Mucosa of descending colon (tissue), 3 donors: Measurements from ENCODE around the gene RELT. TPM values are rescaled to one million over a fixed set of nuclear protein-coding genes. Genes with fewer than 3 reads are reported as not detected.

Experiments
- ATAC-seq: fragments of 200-7000 bp; cut with Tn5 transposase; one replicate; pipeline ENCODE4 v1.9.1; 2020; ENCODE audit warnings: mild to moderate bottlenecking, moderate library complexity
- DNase-seq, 3 donors: peaks; one replicate each; pipeline ENCODE4 v3.0.0-alpha.2; 2020
- H3K36me3 ChIP-seq: fragments of 200-600 bp; one replicate; pipeline ENCODE4 v1.8.0; 2021; ENCODE audit warnings: low read depth, mild to moderate bottlenecking
- H3K4me1 ChIP-seq: fragments of 200-600 bp; one replicate; pipeline ENCODE4 v1.8.0; 2021; ENCODE audit warnings: low read depth, mild to moderate bottlenecking
- H3K4me3 ChIP-seq: fragments of 200-600 bp; one replicate; pipeline ENCODE4 v1.8.0; 2021; ENCODE audit warnings: mild to moderate bottlenecking
- H3K9me3 ChIP-seq: fragments of 200-600 bp; one replicate; pipeline ENCODE4 v1.8.0; 2021; ENCODE audit warnings: mild to moderate bottlenecking
- CTCF ChIP-seq: fragments of 200-600 bp; IDR thresholded peaks from one replicate; pipeline ENCODE4 v1.8.0; 2022; ENCODE audit warnings: antibody characterized with exemption, mild to moderate bottlenecking
- intact Hi-C, 2 donors: fragments of 100-400 bp; cut with DNase I in 1 of 2; cut with micrococcal nuclease in 1 of 2; formaldehyde crosslinking; loops; one replicate each; pipeline versions ENCODE4 v1.11.0 to v1.11.1; 2022; cut with DNase I, micrococcal nuclease
- total RNA-seq, 3 donors: library from RNA; stranded (reverse); fragmentation: NEBNext Ultra II Directional in 2 of 3; extraction: Animal tissue kit (Norgen Biotek cat#: 25700) in 2 of 3; gene quantifications; one replicate each; pipeline versions ENCODE4 v1.2.1 to v1.2.4, GENCODE V29; 2021 to 2023
- donor health status: DM: no; HTN: no; CAD: no; lungs with moderate emphysema.
- donor health status: DM: no; HTN: no; CAD: no.
- donor health status: DM: no; HTN: yes; CAD: no.

RELT gene
- total RNA-seq, 3 donors from 2014 or later = 2.3 to 4.7 (median 4.4) TPM

GRCh38 chr11:73405146-73405510 lies 28.9 kb downstream of the RELT start:
- ATAC-seq = no peak
- Histone ChIP-seq H3K36me3 (no peaks in the 10 kb centered on the region), H3K4me1 (no peaks in the 10 kb centered on the region), H3K9me3 (no peaks in the 10 kb centered on the region), H3K4me3 (no peak overlapping the region)
- no peak for DNase-seq
- intact Hi-C loops = no loop called here
- no peak for TF ChIP-seq CTCF

- no peak for DNase-seq
- intact Hi-C loops = no loop called here
- no peak for ATAC-seq
- Histone ChIP-seq H3K4me1 (no peaks in the 10 kb centered on the region), H3K4me3 (no peak overlapping the region), H3K9me3 (no peaks in the 10 kb centered on the region), H3K36me3 (no peaks in the 10 kb centered on the region)
- TF ChIP-seq CTCF = no peak
These were observed 29.9 kb downstream of the RELT start for GRCh38 chr11:73406131-73406530.

- no peaks in the 10 kb centered on the region for H3K36me3 ChIP-seq
- TF ChIP-seq CTCF = no peak
- intact Hi-C loops = no loop called here
These were observed 30.4 kb downstream of the RELT start for GRCh38 chr11:73406619-73407018.

GRCh38 chr11:73409431-73409830 lies 33.2 kb downstream of the RELT start:
- Histone ChIP-seq H3K4me3 (no peak overlapping the region), H3K9me3 (no peaks in the 10 kb centered on the region), H3K4me1 (no peaks in the 10 kb centered on the region), H3K36me3 (no peaks in the 10 kb centered on the region)
- ATAC-seq (no peak), DNase-seq (no peak)
- intact Hi-C loops = no loop called here
- no peak for TF ChIP-seq CTCF

More at GRCh38 chr11:73406619-73407018, 30.4 kb downstream of the RELT start:
- DNase-seq = no peak
- ATAC-seq = no peak
- Histone ChIP-seq H3K4me1 (no peaks in the 10 kb centered on the region), H3K4me3 (no peak overlapping the region), H3K9me3 (no peaks in the 10 kb centered on the region)

GRCh38 chr11:73410627-73411026 lies 34.4 kb downstream of the RELT start:
- Histone ChIP-seq H3K9me3 (no peaks in the 10 kb centered on the region), H3K36me3 (no peaks in the 10 kb centered on the region), H3K4me1 (no peaks in the 10 kb centered on the region), H3K4me3 (no peak overlapping the region)
- intact Hi-C loops = no loop called here
- no peak for DNase-seq
- TF ChIP-seq CTCF = no peak
- no peak for ATAC-seq

GRCh38 chr11:73411031-73411430 lies 34.8 kb downstream of the RELT start:
- H3K36me3 ChIP-seq = no peaks in the 10 kb centered on the region

More at GRCh38 chr11:73411031-73411430, 34.8 kb downstream of the RELT start:
- intact Hi-C loops = no loop called here
- H3K9me3 ChIP-seq = no peaks in the 10 kb centered on the region
- ATAC-seq (no peak), DNase-seq (no peak)
- H3K4me3 ChIP-seq = no peak overlapping the region
- no peak for TF ChIP-seq CTCF
- no peaks in the 10 kb centered on the region for H3K4me1 ChIP-seq
